HG03060 (cell line): ENCODE data around the gene RHEB.
"Not testable (repeated sequence)": the region's sequence is repeated elsewhere in the genome, so short reads cannot be mapped to it uniquely, and the experiment has no call there.

Source experiments
- ATAC-seq: cut with Tn5 transposase; IDR thresholded peaks from one replicate; pipeline ENCODE4 v1.9.1; 2021; ENCODE audit warnings: low read depth, moderate number of reproducible peaks; ENCODE audit not compliant: unreplicated experiment

The RHEB gene

DNA sequence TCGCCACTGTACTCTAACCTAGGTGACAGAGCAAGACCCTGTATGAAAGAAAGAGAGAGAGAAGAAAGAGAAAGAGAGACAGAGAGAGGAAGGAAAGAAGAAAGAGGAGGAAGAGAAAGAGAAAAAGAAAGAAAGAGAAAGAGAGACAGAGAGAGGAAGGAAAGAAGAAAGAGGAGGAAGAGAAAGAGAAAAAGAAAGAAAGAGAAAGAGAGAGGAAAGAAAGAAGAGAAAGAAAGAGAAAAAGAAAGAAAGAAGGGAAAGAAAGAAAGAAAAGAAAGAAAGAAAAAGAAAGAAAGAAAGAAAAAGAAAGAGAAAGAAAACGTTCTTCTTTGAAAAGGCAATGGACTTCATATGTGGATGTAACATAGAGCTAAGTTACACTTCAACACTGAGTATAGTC, 16.5 kb upstream of the RHEB start:
- ATAC-seq: not testable (repeated sequence)

- no peak for ATAC-seq
These were observed 10.1 kb upstream of the RHEB start for GRCh38 chr7:151529842-151530241.

GRCh38 chr7:151524845-151525244, 5.2 kb upstream of the RHEB start:
- no peak for ATAC-seq

DNA sequence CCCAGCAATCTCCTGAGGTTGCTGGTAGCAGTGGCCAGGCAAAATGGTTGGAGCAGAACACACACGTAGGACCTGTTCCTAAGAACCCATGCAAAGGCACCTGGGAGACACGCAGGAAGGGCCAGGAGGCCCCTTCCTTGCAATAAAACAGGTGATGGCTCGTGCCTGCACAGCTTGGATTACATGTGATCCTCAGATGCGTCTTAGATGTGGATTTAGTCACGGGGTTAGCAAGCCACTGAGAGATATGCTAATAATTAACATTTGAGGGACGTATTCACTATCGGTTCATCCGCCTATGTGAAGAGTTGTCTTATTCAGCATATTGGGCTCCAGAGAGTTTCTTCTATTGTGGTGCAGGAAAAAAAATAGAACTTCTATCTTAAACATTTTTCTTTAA, 4.6 kb upstream of the RHEB start:
- ATAC-seq: no peak

DNA sequence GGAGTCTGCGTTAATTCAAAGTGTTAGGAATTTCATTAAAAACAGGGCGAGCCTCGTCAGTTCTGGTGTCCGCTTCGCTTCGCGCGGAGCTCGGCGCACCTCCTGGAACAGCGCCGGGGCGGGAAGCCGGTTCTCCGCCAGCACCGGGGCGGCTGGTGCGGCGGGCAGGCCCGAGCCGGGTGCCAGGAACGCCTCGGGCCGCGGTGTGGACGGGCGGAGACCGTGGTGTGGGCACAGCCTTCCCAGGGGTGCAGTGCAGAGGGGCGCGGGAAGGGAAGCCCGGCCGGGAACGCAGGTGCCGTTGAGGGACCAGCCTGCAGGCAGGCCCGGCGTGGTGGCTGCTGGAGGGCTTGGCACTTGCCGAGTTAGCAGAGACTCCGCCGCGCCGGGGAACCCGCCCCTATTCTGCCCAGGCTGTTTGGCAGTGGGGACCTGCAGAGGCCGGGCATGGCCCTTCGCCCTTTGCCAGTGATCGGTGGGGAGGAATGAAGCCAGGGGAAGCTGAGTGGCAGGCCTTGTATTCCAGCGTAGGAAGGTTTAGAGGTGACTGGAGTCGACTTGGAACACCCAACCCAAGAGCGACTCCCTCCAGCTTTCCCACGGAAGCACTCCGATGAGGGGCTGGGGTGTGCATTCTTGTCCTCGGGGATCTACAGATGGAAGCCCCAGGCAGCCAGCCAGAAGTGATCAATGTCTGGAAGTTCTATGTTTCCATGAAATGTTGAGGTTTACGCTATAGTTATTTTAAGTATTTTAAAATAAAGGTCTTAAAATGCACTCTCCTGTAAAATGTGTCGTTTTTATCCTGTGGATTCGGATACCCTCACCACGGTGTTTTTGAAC, 945 bp upstream of the RHEB start:
- ATAC-seq: no peak

GRCh38 chr7:151518947-151519764, 539 bp downstream of the RHEB start:
- peak; percentile 20 for ATAC-seq

DNA sequence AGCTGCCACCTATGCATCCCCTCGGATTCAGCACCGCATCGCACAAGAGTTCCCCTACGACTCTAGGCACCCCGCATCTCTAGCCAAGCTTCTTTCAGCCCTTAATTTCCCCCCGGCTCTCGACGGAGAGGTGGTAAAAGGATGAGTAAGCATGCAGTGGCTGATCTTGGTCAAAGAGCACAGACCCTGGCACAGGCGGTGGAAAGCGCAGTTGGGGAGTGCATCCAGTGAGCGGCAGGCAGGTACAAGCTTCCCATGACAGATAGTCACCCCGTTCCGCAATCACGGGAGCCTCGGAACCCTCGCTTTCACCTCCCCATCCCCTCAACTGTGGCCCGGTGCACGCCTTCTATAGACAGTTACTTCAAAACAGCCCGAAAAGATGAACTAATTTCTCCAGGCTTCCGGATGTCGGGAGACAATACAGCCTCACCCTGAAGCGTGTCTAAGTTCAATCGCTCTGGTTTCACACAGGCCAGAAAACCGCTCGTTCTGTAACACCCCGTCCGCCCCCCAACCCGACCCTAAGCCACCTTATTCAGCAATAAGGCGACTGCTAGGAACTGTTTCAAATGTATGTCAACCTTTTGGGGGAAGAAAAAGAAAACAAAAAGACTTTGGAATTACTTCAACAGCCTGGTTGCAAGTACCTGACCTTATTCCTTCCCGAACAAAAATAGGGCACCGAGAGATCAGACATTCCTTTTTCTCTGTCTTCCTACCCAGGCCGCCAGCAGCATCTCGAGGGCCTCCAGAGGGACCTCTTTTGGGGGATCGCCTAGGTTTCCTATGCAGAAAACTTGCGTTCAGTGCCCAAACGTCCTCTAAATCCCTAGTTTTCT, 1.4 kb downstream of the RHEB start:
- no peak for ATAC-seq

DNA sequence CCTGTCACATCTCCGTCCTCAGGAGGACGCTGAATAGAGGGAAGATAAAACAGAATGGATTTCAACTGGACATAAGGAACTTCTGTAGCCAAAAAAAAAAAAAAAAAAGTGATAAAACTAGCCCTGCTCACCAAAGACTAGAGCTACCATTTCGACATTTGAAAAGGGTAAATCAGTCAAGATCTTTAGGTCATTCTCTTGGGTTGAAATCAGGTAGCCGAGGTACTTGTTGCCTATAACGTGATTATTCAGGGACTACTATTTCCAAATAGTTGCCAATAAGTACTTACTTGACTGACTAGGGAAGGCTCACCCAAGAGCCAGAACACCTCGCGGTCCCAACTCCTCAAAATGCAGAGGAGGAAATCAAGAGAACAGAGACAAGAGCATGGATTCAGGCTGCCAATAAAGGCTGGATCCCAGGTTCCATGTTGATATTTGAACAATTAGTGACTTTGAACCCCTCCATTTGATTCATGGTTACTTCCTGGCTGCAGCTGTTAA, 2.0 kb downstream of the RHEB start:
- ATAC-seq: no peak

GRCh38 chr7:151515276-151515565, 4.5 kb downstream of the RHEB start:
- no peak for ATAC-seq

DNA sequence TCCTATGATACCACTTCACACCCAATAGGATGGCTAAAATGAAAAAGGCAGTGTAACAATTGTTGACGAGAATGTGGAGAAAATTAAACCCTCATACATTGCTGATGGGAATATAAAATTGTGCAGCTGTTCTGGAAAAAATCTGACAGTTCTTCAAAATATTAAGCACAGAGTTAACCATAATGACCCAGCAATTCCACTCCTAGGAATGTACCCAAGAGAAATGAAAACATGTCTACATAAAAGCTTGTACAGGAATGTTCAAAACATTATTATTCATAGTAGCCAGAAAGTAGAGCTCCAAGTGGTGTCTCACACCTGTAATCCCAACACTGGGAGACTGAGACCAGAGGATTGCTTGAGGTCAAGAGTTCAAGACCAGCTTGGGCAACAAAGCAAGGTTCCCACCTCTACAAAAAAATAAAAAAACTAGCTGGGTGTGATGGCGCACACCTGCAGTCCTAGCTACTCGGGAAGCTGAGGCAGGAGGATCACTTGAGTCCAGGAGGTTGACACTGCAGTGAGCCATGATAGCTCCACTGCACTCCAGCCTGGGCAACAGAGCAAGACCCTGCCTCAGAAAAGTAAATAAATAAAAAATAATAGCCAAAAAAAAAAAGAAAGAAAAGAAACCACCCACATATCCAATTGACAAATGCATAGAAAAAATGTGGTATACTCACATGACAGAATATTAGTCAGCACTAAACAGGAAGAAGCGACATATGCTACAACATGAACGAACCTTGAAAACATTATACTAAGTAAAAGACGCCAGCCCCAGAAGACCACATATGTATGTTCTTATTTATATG, 5.0 kb downstream of the RHEB start:
- no peak for ATAC-seq

GRCh38 chr7:151513133-151513532, 6.6 kb downstream of the RHEB start:
- ATAC-seq: no peak

- no peak for ATAC-seq
These were observed 7.3 kb downstream of the RHEB start for GRCh38 chr7:151512353-151512752.

DNA sequence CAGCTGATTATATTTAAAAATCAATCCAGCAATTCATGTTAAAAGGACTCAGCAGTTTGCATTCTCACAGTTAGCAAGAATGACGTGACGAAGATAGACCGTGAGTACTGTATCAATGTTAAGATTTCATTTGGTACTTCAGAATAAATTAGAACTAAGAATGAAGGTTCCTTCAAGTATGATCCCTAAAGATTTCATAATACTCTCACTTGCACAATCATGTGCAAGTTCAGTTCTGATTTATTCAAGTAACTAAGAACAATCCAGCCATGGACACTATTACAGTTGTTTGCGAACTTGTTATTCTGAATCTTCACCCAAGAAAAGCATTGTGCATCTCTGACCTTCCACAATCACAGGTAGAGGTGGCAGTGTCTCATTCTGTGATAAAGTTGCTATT, 7.7 kb downstream of the RHEB start:
- no peak for ATAC-seq

GRCh38 chr7:151511270-151511669, 8.4 kb downstream of the RHEB start:
- no peak for ATAC-seq

DNA sequence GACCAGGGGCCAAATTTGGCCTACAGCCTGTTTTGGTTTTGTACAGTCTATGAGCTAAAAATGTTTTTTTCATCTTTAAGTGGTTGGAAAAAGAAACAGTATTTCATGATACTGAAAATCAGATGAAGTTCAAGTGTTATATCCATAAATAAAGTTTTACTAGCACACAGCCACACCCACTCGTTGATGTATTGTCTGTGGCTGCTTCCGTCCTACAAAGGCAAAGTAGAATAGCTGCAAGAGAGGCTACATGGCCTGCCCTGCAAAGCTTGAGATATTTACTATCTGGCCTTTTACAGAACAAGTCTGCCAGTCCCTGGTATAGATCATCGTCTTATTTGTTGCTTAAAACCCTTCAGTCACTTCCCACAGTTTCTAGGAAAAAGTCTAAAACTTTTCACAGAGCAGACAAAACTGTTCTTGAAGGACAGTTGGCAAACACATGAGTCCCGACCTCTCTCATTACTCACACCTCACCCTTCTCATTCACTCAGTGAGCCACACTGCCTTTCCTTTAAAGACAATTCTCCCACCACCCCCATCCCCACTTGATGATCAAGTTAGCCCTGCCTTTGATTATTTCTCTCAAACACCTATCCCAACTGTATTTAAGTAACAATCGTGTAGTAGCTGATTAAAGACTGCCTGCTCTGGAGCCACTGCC, 9.9 kb downstream of the RHEB start:
- ATAC-seq: no peak

GRCh38 chr7:151508991-151509390, 10.7 kb downstream of the RHEB start:
- ATAC-seq: no peak

GRCh38 chr7:151507806-151508205, 11.9 kb downstream of the RHEB start:
- no peak for ATAC-seq

DNA sequence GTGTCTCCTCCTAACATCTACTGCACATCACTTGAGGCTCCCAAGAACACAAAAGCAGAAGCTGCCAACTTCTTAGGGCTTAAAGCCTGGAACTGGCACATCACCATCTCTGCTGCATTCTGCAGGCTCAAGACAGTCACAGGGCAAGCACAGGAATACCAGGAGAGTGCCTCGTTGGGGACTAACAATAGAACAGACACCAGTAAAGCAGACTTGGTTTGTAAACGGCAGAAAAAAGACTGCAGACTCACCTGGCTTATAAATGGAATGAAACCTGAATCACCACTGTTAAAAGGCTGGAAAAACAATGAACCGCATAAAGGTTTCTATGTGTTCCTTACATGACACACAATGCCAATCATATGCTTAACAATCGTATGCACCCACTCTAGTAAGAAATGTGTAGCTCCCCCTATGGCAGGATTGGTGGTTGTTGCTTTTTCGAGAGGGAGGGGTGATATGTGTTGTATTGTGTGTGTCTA, 12.8 kb downstream of the RHEB start:
- ATAC-seq: no peak

DNA sequence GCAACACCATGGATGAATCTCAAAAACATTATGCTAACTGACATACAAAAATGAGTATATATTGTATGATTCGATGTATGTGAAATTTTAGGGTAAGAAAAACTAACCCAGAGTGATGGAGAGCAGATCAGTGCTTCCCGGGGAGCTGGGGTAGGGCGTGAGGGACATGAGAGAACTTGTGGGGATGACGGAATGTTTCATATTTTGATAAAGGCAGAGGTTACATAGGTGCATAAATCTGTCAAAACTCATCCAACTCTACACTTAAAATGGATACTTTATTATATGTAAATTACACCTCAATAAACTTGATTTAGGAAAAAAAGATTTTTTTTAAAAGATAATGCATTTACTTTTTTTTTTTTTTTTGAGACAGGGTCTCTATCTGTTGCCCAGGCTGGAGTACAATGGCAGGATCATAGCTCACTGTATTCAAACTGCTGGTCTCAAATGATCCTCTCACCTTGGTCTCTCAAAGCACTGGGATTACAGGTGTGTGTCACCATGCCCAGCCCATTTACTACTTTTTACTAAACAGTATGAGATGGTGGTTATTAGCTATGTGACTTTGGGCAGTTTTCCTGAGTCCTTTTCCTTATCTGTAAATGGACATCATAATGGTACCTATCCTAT, 13.7 kb downstream of the RHEB start:
- no peak for ATAC-seq
